Endothelial cell of umbilical vein (primary cell): Measurements from ENCODE around the gene TENT5C. TPM values are rescaled to one million over a fixed set of nuclear protein-coding genes. Genes with fewer than 3 reads are reported as not detected.

Experiments
- BruUV-seq: library from RNA; stranded (reverse); fragments of 400-500 nt; replicated peaks from 2 replicates; lab custom pipeline; 2021; lab: Mats Ljungman, UMichigan
- CTCF ChIA-PET: fragments of 300-600, 350-600 bp; sonication (Branson Sonifier 250); formaldehyde crosslinking; loops from one replicate; lab custom pipeline; 2021; ENCODE audit warnings: antibody characterized with exemption, inconsistent platforms; lab: Charles Lee
- POLR2A ChIA-PET: fragments of 300-600, 350-600 bp; sonication (Branson Sonifier 250); formaldehyde crosslinking; loops from one replicate; lab custom pipeline; 2021; ENCODE audit warnings: antibody characterized with exemption, inconsistent platforms; lab: Charles Lee
- DNase-seq: peaks from one replicate; pipeline ENCODE4 v3.0.0-alpha.2; 2011; ENCODE audit warnings: low read depth, low spot score
- FAIRE-seq: peaks from 2 replicates; lab custom pipeline; 2011; peaks lifted over from hg19 to GRCh38; lab: Jason Lieb, UNC
- H2AFZ ChIP-seq: 2 replicates; pipeline ENCODE4 v1.6.0; 2012; ENCODE audit warnings: low read depth, low read length, control low read depth, inconsistent platforms
- H3K27ac ChIP-seq: 2 replicates; pipeline ENCODE4 v1.5.1; 2011; ENCODE audit warnings: low read depth, mild to moderate bottlenecking, control low read depth, low read length, moderate library complexity; ENCODE audit not compliant: insufficient read depth
- H3K27me3 ChIP-seq, 2 experiments: 2 replicates each; pipeline versions ENCODE4 v1.6.0 to v1.6.1; 2011; ENCODE audit warnings: low read length in 2 of 2, mixed read lengths in 1 of 2; ENCODE audit not compliant: control insufficient read depth in 2 of 2, insufficient read depth in 2 of 2
- H3K36me3 ChIP-seq, 2 experiments: 2 replicates in 1 of 2; 3 replicates in 1 of 2; pipeline ENCODE4 v1.5.1; 2011; ENCODE audit warnings: low read length in 2 of 2, mild to moderate bottlenecking in 1 of 2, moderate library complexity in 1 of 2; ENCODE audit not compliant: control insufficient read depth in 2 of 2, insufficient read depth in 2 of 2; ENCODE audit errors: extremely low read depth in 1 of 2
- H3K4me1 ChIP-seq: 3 replicates; pipeline ENCODE4 v1.5.1; 2011; ENCODE audit warnings: mild to moderate bottlenecking, low read length; ENCODE audit not compliant: control insufficient read depth, insufficient read depth; ENCODE audit errors: extremely low read depth
- H3K4me2 ChIP-seq: 2 replicates; pipeline ENCODE4 v1.6.1; 2011; ENCODE audit warnings: low read length, control low read depth, mixed read lengths; ENCODE audit not compliant: insufficient read depth
- H3K4me3 ChIP-seq, 3 experiments: fragments of 200-600 bp in 1 of 3; sonication (generic), shearing (Covaris generic) in 1 of 3; replicated peaks in 1 of 3; 2 replicates each; pipeline ENCODE4 v1.5.1; 2011 to 2016; ENCODE audit warnings: control low read depth in 3 of 3, low read length in 3 of 3, mild to moderate bottlenecking in 2 of 3, inconsistent platforms in 1 of 3, low read depth in 1 of 3, moderate library complexity in 1 of 3; ENCODE audit not compliant: insufficient read depth in 1 of 3
- H3K79me2 ChIP-seq: 2 replicates; pipeline ENCODE4 v1.6.0; 2012; ENCODE audit warnings: low read length, inconsistent platforms; ENCODE audit not compliant: control insufficient read depth, insufficient read depth
- H3K9ac ChIP-seq: replicated peaks from 2 replicates; pipeline ENCODE3; 2011; ENCODE audit warnings: low read length, control low read depth; ENCODE audit not compliant: insufficient read depth; ENCODE audit errors: extremely low read depth
- H3K9me1 ChIP-seq: replicated peaks from 3 replicates; pipeline ENCODE4 v1.6.0; 2011; ENCODE audit warnings: mild to moderate bottlenecking, low read length; ENCODE audit not compliant: control insufficient read depth, insufficient read depth; ENCODE audit errors: extremely low read depth
- H3K9me3 ChIP-seq: replicated peaks from 2 replicates; pipeline ENCODE4 v1.5.1; 2012; ENCODE audit warnings: low read length, inconsistent platforms; ENCODE audit not compliant: control insufficient read depth, insufficient read depth
- H4K20me1 ChIP-seq: replicated peaks from 2 replicates; pipeline ENCODE3; 2011; ENCODE audit warnings: mild to moderate bottlenecking, low read length; ENCODE audit not compliant: control insufficient read depth, insufficient read depth; ENCODE audit errors: extremely low read depth
- CTCF ChIP-seq, 2 donors: IDR thresholded peaks; 1 replicate in 1 of 2; 2 replicates in 1 of 2; pipeline ENCODE4 v1.5.1; 2011; ENCODE audit warnings: low read length in 2 of 2, mild to moderate bottlenecking in 2 of 2, moderate library complexity in 2 of 2, control low read depth in 1 of 2, inconsistent platforms in 1 of 2, low read depth in 1 of 2; ENCODE audit not compliant: insufficient read depth in 1 of 2; ENCODE audit errors: extremely low read depth in 1 of 2
- EZH2 ChIP-seq: IDR thresholded peaks from 2 replicates; pipeline ENCODE4 v1.6.1; 2012; ENCODE audit warnings: borderline replicate concordance, low read depth, mild to moderate bottlenecking, moderate library complexity, low read length, inconsistent platforms; ENCODE audit not compliant: severe bottlenecking
- FOS ChIP-seq: IDR thresholded peaks from 2 replicates; pipeline ENCODE4 v1.6.1; 2011; ENCODE audit warnings: mild to moderate bottlenecking, low read length, moderate library complexity, borderline replicate concordance; ENCODE audit not compliant: insufficient read depth
- GATA2 ChIP-seq: IDR thresholded peaks from 2 replicates; pipeline ENCODE4 v1.7.0; 2011; ENCODE audit warnings: low read depth, mild to moderate bottlenecking, moderate library complexity, mixed read lengths, low read length; ENCODE audit not compliant: insufficient read length, insufficient read depth
- JUN ChIP-seq: IDR thresholded peaks from 2 replicates; pipeline ENCODE4 v1.6.1; 2011; ENCODE audit warnings: borderline replicate concordance, low read depth; ENCODE audit not compliant: insufficient read length, insufficient read depth
- MAX ChIP-seq: IDR thresholded peaks from 2 replicates; pipeline ENCODE4 v1.6.1; 2011; ENCODE audit not compliant: insufficient read depth, insufficient read length
- MYC ChIP-seq: IDR thresholded peaks from one replicate; pipeline ENCODE4 v1.6.1; 2011; ENCODE audit warnings: mild to moderate bottlenecking, low read depth, low read length
- POLR2A ChIP-seq: IDR thresholded peaks from 2 replicates; pipeline ENCODE4 v1.6.1; 2012; ENCODE audit warnings: low read depth, mild to moderate bottlenecking, control low read depth, low read length
- POLR2AphosphoS5 ChIP-seq: IDR thresholded peaks from 2 replicates; pipeline ENCODE4 v1.6.1; 2012; ENCODE audit warnings: low read depth, mild to moderate bottlenecking, control low read depth, low read length, moderate library complexity; ENCODE audit not compliant: insufficient read depth
- dilution Hi-C: fragments of 300-500 bp; cut with MboI; formaldehyde crosslinking; loops from one replicate; pipeline ENCODE4 v1.15.0; 2019; ENCODE audit warnings: low sequenced_read_pairs; ENCODE audit not compliant: extremely low pct_ligation_motif_present
- intact Hi-C: fragments of 100-400 bp; cut with micrococcal nuclease; formaldehyde crosslinking; loops from one replicate; pipeline ENCODE4 v1.10.0; 2022
- polyA plus RNA-seq, 4 experiments: library from polyadenylated mRNA; depleted of rRNA in 3 of 4; stranded (reverse) in 3 of 4; unstranded in 1 of 4; fragments of >200 nt; gene quantifications; 2 replicates each; pipeline versions ENCODE4 v1.2.1 to v1.2.3, GENCODE V29; 2011 to 2012; ENCODE audit warnings: missing spikeins in 1 of 4
- total RNA-seq: library from RNA; stranded (reverse); gene quantifications from 2 replicates; pipeline ENCODE4 v1.2.3, GENCODE V29; 2021

TENT5C gene
- total and polyA plus RNA-seq, 2 donors (not counting 3 experiments of a cell fraction or from before 2014, with no cell fraction given), result 0.06 to 0.22 TPM

GRCh38 chr1:117642963-117643362 is 37.1 kb downstream of the TENT5C start:
- Histone ChIP-seq H4K20me1 (no peaks in the 10 kb centered on the region), H3K4me2 (no peak overlapping the region), H2AFZ (no peak overlapping the region), H3K27ac (no peak overlapping the region), H3K9me1 (no peaks in the 10 kb centered on the region), H3K36me3 (no peaks in the 10 kb centered on the region), H3K4me3 (no peak overlapping the region), H3K9me3 (no peaks in the 10 kb centered on the region), H3K79me2 (no peaks in the 10 kb centered on the region), H3K27me3 (peaks cover 3 to 16% of the 10 kb centered on the region in 2 experiments), H3K9ac (no peak overlapping the region), H3K4me1 (no peaks in the 10 kb centered on the region)
- TF ChIP-seq POLR2AphosphoS5 (no peak), JUN (no peak), MYC (no peak), FOS (no peak), GATA2 (no peak), POLR2A (no peak), MAX (no peak), EZH2 (no peak), CTCF (IDR thresholded peaks at IDR 0.05; ENCODE audit: extremely low read depth in 1 of 2, insufficient read depth in 1 of 2, low read depth in 1 of 2, low read length in 2 of 2) (no peak)
- FAIRE-seq (no peak), DNase-seq (no peak)
- intact Hi-C loops (no loop called here), dilution Hi-C loops (no loop called here)
- ChIA-PET CTCF (no interaction called here), POLR2A (no interaction called here)
- no TSS peak for BruUV-seq
